Right atrium auricular region (tissue), 2 donors: ENCODE measurements around the gene PEX5. TPM values are rescaled to one million over a fixed set of nuclear protein-coding genes. Genes with fewer than 3 reads are reported as not detected.
"Not testable (repeated sequence)": the region's sequence is repeated elsewhere in the genome, so short reads cannot be mapped to it uniquely, and the experiment has no call there.

Source experiments
- DNase-seq: peaks from one replicate; pipeline ENCODE4 v3.0.0-alpha.2; 2019; ENCODE audit warnings: low spot score
- H3K27ac ChIP-seq, 2 donors: fragments of 200-600 bp; sonication (generic); 1 replicate in 1 of 2; 2 replicates in 1 of 2; pipeline ENCODE4 v1.5.1; 2016 to 2019
- H3K27me3 ChIP-seq, 2 donors: fragments of 200-600 bp; sonication (generic); one replicate each; pipeline versions ENCODE4 v1.5.1 to v1.6.0; 2017 to 2019
- H3K36me3 ChIP-seq: fragments of 200-600 bp; sonication (generic); one replicate; pipeline ENCODE4 v1.5.1; 2016
- H3K4me1 ChIP-seq, 2 donors: fragments of 200-600 bp; sonication (generic); one replicate each; pipeline versions ENCODE4 v1.5.1 to v1.6.0; 2017 to 2019
- H3K4me3 ChIP-seq, 2 donors: fragments of 200-600 bp; sonication (generic); 1 replicate in 1 of 2; 2 replicates in 1 of 2; pipeline ENCODE4 v1.5.1; 2017 to 2019; ENCODE audit warnings: mild to moderate bottlenecking in 1 of 2, moderate library complexity in 1 of 2
- H3K9me3 ChIP-seq, 2 donors: fragments of 200-600 bp; sonication (generic); one replicate each; pipeline ENCODE4 v1.5.1; 2019
- total RNA-seq, 2 donors: library from RNA; depleted of rRNA; stranded (reverse); fragments of >200 nt; gene quantifications; one replicate each; pipeline ENCODE4 v1.1.0, GENCODE V29; 2016
- TF ChIP-seq, protein P1 (sequence below), 2 donors: fragments of 200-600 bp; sonication (generic); IDR thresholded peaks; one replicate each; pipeline ENCODE4 v1.5.1; 2019; ENCODE audit warnings: antibody characterized with exemption in 2 of 2

PEX5 gene
- total RNA-seq, 2 donors from 2014 or later, result 11.6 to 25.0 TPM

- Histone ChIP-seq H3K27me3 (no peaks in the 10 kb centered on the region), H3K27ac (no peak overlapping the region), H3K4me1 (no peaks in the 10 kb centered on the region), H3K36me3 (no peaks in the 10 kb centered on the region), H3K9me3 (no peaks in the 10 kb centered on the region), H3K4me3 (no peak overlapping the region)
- no peak for DNase-seq
- TF ChIP-seq, protein P1, sequence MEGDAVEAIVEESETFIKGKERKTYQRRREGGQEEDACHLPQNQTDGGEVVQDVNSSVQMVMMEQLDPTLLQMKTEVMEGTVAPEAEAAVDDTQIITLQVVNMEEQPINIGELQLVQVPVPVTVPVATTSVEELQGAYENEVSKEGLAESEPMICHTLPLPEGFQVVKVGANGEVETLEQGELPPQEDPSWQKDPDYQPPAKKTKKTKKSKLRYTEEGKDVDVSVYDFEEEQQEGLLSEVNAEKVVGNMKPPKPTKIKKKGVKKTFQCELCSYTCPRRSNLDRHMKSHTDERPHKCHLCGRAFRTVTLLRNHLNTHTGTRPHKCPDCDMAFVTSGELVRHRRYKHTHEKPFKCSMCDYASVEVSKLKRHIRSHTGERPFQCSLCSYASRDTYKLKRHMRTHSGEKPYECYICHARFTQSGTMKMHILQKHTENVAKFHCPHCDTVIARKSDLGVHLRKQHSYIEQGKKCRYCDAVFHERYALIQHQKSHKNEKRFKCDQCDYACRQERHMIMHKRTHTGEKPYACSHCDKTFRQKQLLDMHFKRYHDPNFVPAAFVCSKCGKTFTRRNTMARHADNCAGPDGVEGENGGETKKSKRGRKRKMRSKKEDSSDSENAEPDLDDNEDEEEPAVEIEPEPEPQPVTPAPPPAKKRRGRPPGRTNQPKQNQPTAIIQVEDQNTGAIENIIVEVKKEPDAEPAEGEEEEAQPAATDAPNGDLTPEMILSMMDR (IDR thresholded peaks at IDR 0.05), result no peak
Measured at GRCh38 chr12:7178481-7178880, 11.0 kb upstream of the PEX5 start.

- TF ChIP-seq, protein P1 (IDR thresholded peaks at IDR 0.05), result no peak
- no peak for DNase-seq
- H3K9me3 ChIP-seq, result no peaks in the 10 kb centered on the region
- H3K27me3 ChIP-seq, result no peaks in the 10 kb centered on the region
- no peaks in the 10 kb centered on the region for H3K36me3 ChIP-seq
- no peaks in the 10 kb centered on the region for H3K4me1 ChIP-seq
- H3K4me3 ChIP-seq, result no peak overlapping the region
- no peak overlapping the region for H3K27ac ChIP-seq
Measured at GRCh38 chr12:7180685-7181084, 8.8 kb upstream of the PEX5 start.

- peaks cover 0 to 22% of the 10 kb centered on the region in 2 donors for H3K4me1 ChIP-seq
- not testable (repeated sequence) for H3K27me3 ChIP-seq, H3K36me3 ChIP-seq, H3K9me3 ChIP-seq, H3K4me3 ChIP-seq, DNase-seq, H3K27ac ChIP-seq
Measured at GRCh38 chr12:7186058-7186457, 3.4 kb upstream of the PEX5 start.

- Histone ChIP-seq H3K36me3 (no peaks in the 10 kb centered on the region), H3K27ac (peak overlapping the region; percentile 89 to 95), H3K4me1 (peaks cover 0 to 22% of the 10 kb centered on the region in 2 donors), H3K9me3 (no peaks in the 10 kb centered on the region), H3K4me3 (peak overlapping the region; percentile 58 to 99), H3K27me3 (no peaks in the 10 kb centered on the region)
- TF ChIP-seq, protein P1 (IDR thresholded peaks at IDR 0.05), result peak; percentile 25 to 69
- peak; percentile 77 for DNase-seq
Measured at GRCh38 chr12:7188562-7189397, 706 bp upstream of the PEX5 start.

- Histone ChIP-seq H3K27me3 (no peaks in the 10 kb centered on the region), H3K4me3 (peak overlapping the region; percentile 58 to 99), H3K27ac (peak overlapping the region; percentile 89 to 95), H3K4me1 (peaks cover 0 to 22% of the 10 kb centered on the region in 2 donors), H3K36me3 (no peaks in the 10 kb centered on the region), H3K9me3 (no peaks in the 10 kb centered on the region)
- DNase-seq, result no peak
- TF ChIP-seq, protein P1 (IDR thresholded peaks at IDR 0.05), result no peak
Measured at GRCh38 chr12:7190268-7191055, 976 bp downstream of the PEX5 start.

- Histone ChIP-seq H3K27ac (no peak overlapping the region), H3K4me1 (peaks cover 0 to 16% of the 10 kb centered on the region in 2 donors), H3K36me3 (peaks cover 1% of the 10 kb centered on the region), H3K9me3 (no peaks in the 10 kb centered on the region), H3K27me3 (no peaks in the 10 kb centered on the region), H3K4me3 (no peak overlapping the region)
- TF ChIP-seq, protein P1 (IDR thresholded peaks at IDR 0.05), result no peak
- DNase-seq, result no peak
Measured at GRCh38 chr12:7193674-7194073, 4.2 kb downstream of the PEX5 start.
